GM12878 (cell line): Measurements from ENCODE around the gene B3GAT1. TPM values are rescaled to one million over a fixed set of nuclear protein-coding genes. Genes with fewer than 3 reads are reported as not detected.

Experiments
- ATAC-seq: fragments of 200-7000 bp; cut with Tn5 transposase; 3 replicates; pipeline ENCODE4 v1.9.1; 2020; ENCODE audit warnings: mild to moderate bottlenecking, moderate library complexity
- BruUV-seq: library from RNA; stranded (reverse); fragments of 400-500 nt; replicated peaks from 2 replicates; lab custom pipeline; 2021; lab: Mats Ljungman, UMichigan
- CTCF ChIA-PET: fragments of 300-600 bp; sonication (Branson Sonifier 250); formaldehyde crosslinking; extraction: SDS; loops from one replicate; lab custom pipeline; 2021; ENCODE audit warnings: inconsistent platforms; lab: Yijun Ruan, JAX
- POLR2A ChIA-PET: fragments of 350-600 bp; formaldehyde crosslinking; extraction: SDS; loops from one replicate; lab custom pipeline; 2021; ENCODE audit warnings: inconsistent platforms; lab: Charles Lee
- RAD21 ChIA-PET: fragments of 300-600 bp; sonication (Branson Sonifier 250); formaldehyde crosslinking; loops from one replicate; lab custom pipeline; 2023; ENCODE audit warnings: antibody characterized with exemption; ENCODE audit not compliant: unreplicated experiment; lab: Charles Lee
- SMC1A ChIA-PET: fragments of 300-600 bp; sonication (Branson Sonifier 250); formaldehyde crosslinking; loops from one replicate; lab custom pipeline; 2023; ENCODE audit not compliant: unreplicated experiment, uncharacterized antibody; lab: Charles Lee
- DNase-seq: peaks from one replicate; pipeline ENCODE4 v3.0.0-alpha.2; 2011; ENCODE audit warnings: low read depth, low spot score
- FAIRE-seq: peaks from 3 replicates; lab custom pipeline; 2011; peaks lifted over from hg19 to GRCh38; lab: Jason Lieb, UNC
- H2AFZ ChIP-seq: 2 replicates; pipeline ENCODE4 v1.6.0; 2011; ENCODE audit warnings: low read depth, low read length, control low read depth; ENCODE audit not compliant: control insufficient read depth
- H3K27ac ChIP-seq: 2 replicates; pipeline ENCODE4 v1.5.1; 2011; ENCODE audit warnings: control low read depth; ENCODE audit not compliant: control insufficient read depth, insufficient read depth
- H3K27me3 ChIP-seq, 2 experiments: replicated peaks in 1 of 2; 2 replicates each; pipeline versions ENCODE4 v1.6.0 to v1.6.1; 2011; ENCODE audit warnings: low read length in 1 of 2; ENCODE audit not compliant: control insufficient read depth in 2 of 2, insufficient read depth in 2 of 2
- H3K36me3 ChIP-seq, 2 experiments: 2 replicates each; pipeline ENCODE4 v1.5.1; 2011; ENCODE audit warnings: low read length in 1 of 2; ENCODE audit not compliant: control insufficient read depth in 2 of 2, insufficient read depth in 2 of 2
- H3K4me1 ChIP-seq: 2 replicates; pipeline ENCODE4 v1.6.1; 2011; ENCODE audit warnings: mild to moderate bottlenecking, low read length, moderate library complexity, mixed read lengths; ENCODE audit not compliant: control insufficient read depth, insufficient read depth
- H3K4me2 ChIP-seq: 2 replicates; pipeline ENCODE4 v1.6.0; 2011; ENCODE audit warnings: control low read depth; ENCODE audit not compliant: control insufficient read depth, insufficient read depth
- H3K4me3 ChIP-seq: fragments of 200-600 bp; sonication (generic); 2 replicates; pipeline ENCODE4 v1.5.1; 2016
- H3K79me2 ChIP-seq: 2 replicates; pipeline ENCODE4 v1.6.0; 2011; ENCODE audit warnings: low read length; ENCODE audit not compliant: control insufficient read depth, insufficient read depth
- H3K9ac ChIP-seq: 2 replicates; pipeline ENCODE4 v1.8.0; 2011; ENCODE audit warnings: low read length, control low read depth, mixed read lengths; ENCODE audit not compliant: control insufficient read depth, insufficient read depth
- H3K9me3 ChIP-seq: replicated peaks from 3 replicates; pipeline ENCODE4 v1.5.1; 2011; ENCODE audit warnings: mild to moderate bottlenecking, low read length; ENCODE audit not compliant: control insufficient read depth, insufficient read depth
- H4K20me1 ChIP-seq: 2 replicates; pipeline ENCODE4 v1.6.0; 2011; ENCODE audit not compliant: control insufficient read depth, insufficient read depth
- BHLHE40 ChIP-seq, 2 experiments: fragments of 450-650 bp in 1 of 2; IDR thresholded peaks; 2 replicates each; pipeline ENCODE4 v1.6.1; 2011 to 2017; ENCODE audit warnings: low read depth in 2 of 2, borderline replicate concordance in 1 of 2, improper control_type of control experiment in 1 of 2, low read length in 1 of 2, mild to moderate bottlenecking in 1 of 2
- CEBPZ ChIP-seq: fragments of 150-350 bp; IDR thresholded peaks from 2 replicates; pipeline ENCODE4 v1.6.1; 2016; ENCODE audit warnings: low read depth, low read length
- MXI1 ChIP-seq: fragments of 150-350 bp; IDR thresholded peaks from 2 replicates; pipeline ENCODE4 v1.6.1; 2011; ENCODE audit warnings: low read depth, mild to moderate bottlenecking, inconsistent platforms, low read length, improper control_type of control experiment
- WGBS: methylation state at CpG from one replicate; pipeline ENCODE4 v1.1.6; 2016; ENCODE audit warnings: low lambda C conversion rate; ENCODE audit not compliant: insufficient replicate concordance, insufficient coverage; ENCODE audit errors: missing lambda C conversion rate; 5-methylcytosine and 5-hydroxymethylcytosine counted together
- in situ Hi-C: fragments of 300-500 bp; cut with MboI; formaldehyde crosslinking; loops from 9 replicates; pipeline ENCODE4 v1.14.3; 2018; ENCODE audit warnings: mixed read lengths
- intact Hi-C: fragments of 100-400 bp; cut with micrococcal nuclease; formaldehyde crosslinking; loops from one replicate; pipeline ENCODE4 v1.14.2; 2022; ENCODE audit not compliant: unreplicated experiment
- polyA plus RNA-seq, 11 experiments: library from polyadenylated mRNA; depleted of rRNA in 4 of 11; unstranded in 6 of 11; stranded (reverse) in 5 of 11; fragments of >200 nt; fragmentation: Nextera tagmentation in 4 of 11; fragmentation: Illumina TruSeq in 1 of 11; extraction: Ambion mirVana in 4 of 11; extraction: Trizol in 1 of 11; gene quantifications; 1 replicate in 1 of 11; 2 replicates in 10 of 11; pipeline versions ENCODE4 v1.2.1 to v1.2.3, GENCODE V29; 2011 to 2016; ENCODE audit warnings: inconsistent platforms in 2 of 11, missing spikeins in 2 of 11, low read depth in 1 of 11
- total RNA-seq, 4 experiments: library from RNA; depleted of rRNA in 3 of 4; stranded (reverse); fragments of >200 nt in 3 of 4; fragmentation: Illumina TruSeq in 1 of 4; extraction: Trizol in 1 of 4; gene quantifications; 2 replicates each; pipeline versions ENCODE4 v1.2.1 to v1.2.3, GENCODE V29; 2013 to 2021

B3GAT1 gene
- total and polyA plus RNA-seq, 10 of the 15 experiments (the other 5 are each of a cell fraction or from before 2014, with no cell fraction given) = 0.05 TPM; not detected in 9

GRCh38 chr11:134414766-134415765, 3.0 kb upstream of the B3GAT1 start:
- CTCF ChIA-PET = no interaction called here
- SMC1A ChIA-PET = no interaction called here
- H3K9ac ChIP-seq = no peak overlapping the region
- no peak overlapping the region for H3K27ac ChIP-seq
- H3K27me3 ChIP-seq = peaks cover 7 to 11% of the 10 kb centered on the region in 2 experiments; a peak in 3 of 4 replicates
- intact Hi-C loops (no loop called here), in situ Hi-C loops (no loop called here)
- POLR2A ChIA-PET = no interaction called here
- BruUV-seq = no TSS peak
- FAIRE-seq (no peak), DNase-seq (no peak), ATAC-seq (no peak)
- 13% methylated on average over 17 of the region's 17 CpGs for WGBS
- H2AFZ ChIP-seq = no peak overlapping the region
- no peaks in the 10 kb centered on the region for H3K79me2 ChIP-seq
- H4K20me1 ChIP-seq = no peaks in the 10 kb centered on the region
- no peaks in the 10 kb centered on the region for H3K4me1 ChIP-seq
- H3K4me2 ChIP-seq = no peak overlapping the region
- RAD21 ChIA-PET = no interaction called here
- H3K4me3 ChIP-seq = no peak overlapping the region
- no peaks in the 10 kb centered on the region for H3K9me3 ChIP-seq
- TF ChIP-seq BHLHE40 (IDR thresholded peaks at IDR 0.05; ENCODE audit: borderline replicate concordance in 1 of 2, low read depth in 2 of 2, low read length in 1 of 2) = no peak
- no peak for TF ChIP-seq CEBPZ
- TF ChIP-seq MXI1 = no peak
- H3K36me3 ChIP-seq = no peaks in the 10 kb centered on the region
